Occipital lobe (tissue), 2 donors: ENCODE measurements around the gene KRT75. TPM values are rescaled to one million over a fixed set of nuclear protein-coding genes. Genes with fewer than 3 reads are reported as not detected.
"Not testable (repeated sequence)": the region's sequence is repeated elsewhere in the genome, so short reads cannot be mapped to it uniquely, and the experiment has no call there.

Experiments used
- DNase-seq: peaks from one replicate; lab custom pipeline; 2025; lab: John Stamatoyannopoulos, UW
- total RNA-seq: library from RNA; depleted of rRNA; stranded (reverse); fragments of >200 nt; gene quantifications from one replicate; pipeline ENCODE4 v1.2.3, GENCODE V29; 2014

Gene KRT75
- total RNA-seq, 1 donor from 2014 or later: not detected

DNA sequence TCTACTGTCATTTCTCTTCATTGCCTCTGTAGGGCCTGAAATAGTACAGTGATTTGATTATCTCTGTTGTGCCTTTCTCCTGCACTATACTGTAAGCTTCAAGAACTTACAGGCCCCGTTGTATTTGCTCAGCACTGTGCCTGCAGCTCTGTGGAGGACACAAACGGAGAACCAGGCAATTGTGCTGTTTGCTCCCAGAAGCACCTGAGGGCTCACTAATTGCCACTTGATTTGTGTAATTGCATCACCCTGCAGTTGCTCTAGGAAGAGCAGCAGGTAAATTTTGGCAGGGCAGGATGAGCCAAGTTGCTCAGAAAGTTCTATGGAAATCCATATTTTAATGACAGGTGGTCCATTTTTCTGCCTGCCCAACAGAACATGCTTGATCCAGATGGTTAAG is 16.4 kb downstream of the KRT75 start:
- DNase-seq: no peak

DNA sequence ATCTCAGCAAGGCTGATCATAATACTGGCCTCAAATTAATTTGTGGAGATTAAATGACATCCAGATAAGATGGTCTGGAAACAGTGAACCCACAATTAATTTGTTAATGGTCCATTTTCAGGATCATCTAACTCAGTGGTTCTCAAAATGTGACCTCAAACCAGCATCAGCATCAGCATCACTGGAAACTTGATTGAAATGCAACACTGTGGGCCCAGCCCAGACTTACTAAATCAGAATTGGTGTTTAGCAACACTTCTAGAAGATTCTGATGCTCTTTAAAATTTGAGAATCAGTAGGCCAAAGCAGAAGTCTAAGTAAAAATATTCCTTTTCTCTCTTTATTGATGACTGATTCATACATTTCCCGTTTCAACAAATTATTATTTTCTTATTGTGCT is 17.4 kb downstream of the KRT75 start:
- DNase-seq: no peak

DNA sequence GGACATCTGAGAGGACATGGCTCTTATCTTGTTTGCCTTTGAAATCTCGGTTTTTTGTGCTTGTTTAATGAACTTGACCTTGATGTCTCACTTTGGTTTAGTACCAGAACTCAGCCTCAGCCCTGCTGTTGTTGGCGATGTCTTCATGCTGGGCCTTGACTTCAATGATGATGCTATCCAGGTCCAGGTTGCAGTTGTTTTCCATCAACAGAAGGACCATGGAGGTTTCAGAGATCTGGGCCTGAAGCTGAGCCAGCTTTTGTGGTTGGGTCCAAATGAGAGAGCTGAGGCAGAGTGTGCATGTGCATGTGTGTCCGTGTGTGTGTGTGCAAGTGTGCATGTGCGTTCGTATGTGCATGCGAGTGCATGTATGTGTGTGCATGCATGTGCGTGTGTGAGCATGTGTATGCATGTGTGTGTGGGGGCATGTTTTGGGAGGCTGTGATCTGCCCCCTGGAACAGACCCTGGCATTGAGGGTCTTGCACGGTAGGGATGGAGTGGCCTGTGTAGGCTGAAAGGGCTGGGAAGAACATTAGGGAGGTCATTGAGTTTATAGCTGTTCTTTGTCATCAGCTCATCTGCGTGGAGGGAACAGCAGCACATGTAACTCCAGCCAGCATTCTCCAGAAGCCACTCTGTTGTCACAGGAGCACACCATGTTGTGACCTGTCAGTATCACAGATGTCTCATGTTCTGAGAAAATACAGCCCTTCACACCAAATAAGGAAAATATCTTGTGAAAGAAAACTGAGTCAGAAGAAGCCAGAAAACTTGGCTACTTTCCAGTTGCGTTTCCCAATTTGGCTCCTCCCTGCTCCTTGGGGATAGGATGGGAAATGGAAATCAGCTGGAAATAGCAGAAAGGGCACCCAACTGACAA is 18.1 kb downstream of the KRT75 start:
- DNase-seq: no peak

DNA sequence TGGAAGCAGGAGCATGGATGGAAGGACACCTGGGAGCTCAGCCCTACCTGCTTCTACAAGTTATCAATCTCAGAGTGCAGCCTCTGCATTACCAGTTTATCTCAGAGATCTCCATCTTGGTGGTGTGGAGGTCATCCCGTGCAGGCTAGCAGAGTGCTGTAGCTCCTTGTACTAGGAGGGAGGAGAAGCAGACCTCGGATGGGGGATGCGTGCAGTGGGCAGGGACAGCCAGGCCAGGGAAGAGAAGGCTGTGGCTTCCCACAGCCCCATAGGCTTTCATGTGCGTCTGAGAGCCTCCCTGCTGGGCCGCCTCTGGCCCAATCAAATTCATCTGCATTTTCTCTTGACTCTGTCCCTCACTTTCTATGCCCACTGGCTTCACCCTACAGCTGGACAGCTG is 19.2 kb downstream of the KRT75 start:
- no peak for DNase-seq

DNA sequence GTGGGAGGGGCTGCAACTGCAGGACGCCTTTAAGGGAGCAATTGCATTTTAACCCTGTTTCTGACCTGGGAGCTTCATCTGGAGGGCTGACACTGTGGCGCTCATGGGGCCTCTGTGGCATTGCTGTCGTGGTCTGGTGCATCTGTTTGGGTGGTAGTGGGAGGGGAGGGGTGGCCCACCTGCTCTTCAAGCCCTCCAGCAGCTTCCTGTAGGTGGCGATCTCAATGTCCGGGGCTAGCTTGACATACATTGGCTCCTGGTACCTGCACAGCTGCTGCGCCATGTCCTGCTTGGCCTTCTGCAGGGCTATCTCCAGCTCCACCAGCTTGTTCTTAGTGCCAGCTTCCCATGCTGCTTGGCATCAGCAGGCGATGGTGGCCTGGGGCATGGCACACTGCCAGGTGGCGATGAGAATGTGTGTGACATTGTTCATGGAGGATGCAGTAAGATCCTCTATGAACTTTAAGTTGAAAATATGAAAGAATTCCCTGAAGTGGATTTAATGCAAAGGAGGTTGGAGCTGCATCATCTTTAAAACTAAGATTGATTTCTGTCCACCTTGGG is 20.3 kb downstream of the KRT75 start:
- no peak for DNase-seq

DNA sequence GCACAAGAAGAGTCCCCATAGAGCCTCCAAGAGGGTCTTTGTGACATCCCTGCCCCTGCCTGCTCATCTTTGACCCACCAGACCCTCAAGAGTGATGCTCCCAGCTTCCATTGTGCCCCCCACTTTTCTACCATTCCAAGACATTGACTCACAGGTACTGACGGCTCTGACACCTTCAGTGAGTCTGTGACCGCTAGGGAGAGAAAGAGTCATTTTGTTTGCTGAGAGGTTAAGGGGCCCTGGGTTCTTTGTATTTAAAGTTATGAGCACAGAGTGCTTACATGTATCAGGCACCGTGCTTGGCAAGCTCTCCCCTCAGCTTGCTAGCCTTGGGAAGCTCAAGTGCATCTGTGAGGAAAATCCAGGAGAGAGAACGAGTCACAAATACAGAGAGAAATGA is 21.0 kb downstream of the KRT75 start:
- no peak for DNase-seq

DNA sequence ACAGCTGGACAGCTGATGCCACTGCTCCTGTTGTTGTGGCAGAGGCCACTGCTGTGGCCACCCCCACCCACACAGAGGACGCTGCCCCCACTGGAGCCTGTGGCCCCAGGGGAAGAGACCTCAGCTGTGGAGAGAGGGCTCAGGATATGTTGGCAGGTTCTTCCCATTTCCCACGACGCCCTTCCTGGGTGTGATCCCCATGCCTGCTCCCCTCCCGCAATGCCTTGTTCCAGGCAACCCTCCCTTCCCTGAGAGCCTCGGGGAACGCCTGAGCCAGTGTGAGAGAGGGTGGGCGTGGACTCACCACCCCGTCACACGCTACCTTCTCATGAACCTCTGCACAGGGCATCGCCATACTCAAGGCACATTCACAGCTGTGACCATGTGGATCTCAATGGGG is 22.4 kb downstream of the KRT75 start:
- no peak for DNase-seq

DNA sequence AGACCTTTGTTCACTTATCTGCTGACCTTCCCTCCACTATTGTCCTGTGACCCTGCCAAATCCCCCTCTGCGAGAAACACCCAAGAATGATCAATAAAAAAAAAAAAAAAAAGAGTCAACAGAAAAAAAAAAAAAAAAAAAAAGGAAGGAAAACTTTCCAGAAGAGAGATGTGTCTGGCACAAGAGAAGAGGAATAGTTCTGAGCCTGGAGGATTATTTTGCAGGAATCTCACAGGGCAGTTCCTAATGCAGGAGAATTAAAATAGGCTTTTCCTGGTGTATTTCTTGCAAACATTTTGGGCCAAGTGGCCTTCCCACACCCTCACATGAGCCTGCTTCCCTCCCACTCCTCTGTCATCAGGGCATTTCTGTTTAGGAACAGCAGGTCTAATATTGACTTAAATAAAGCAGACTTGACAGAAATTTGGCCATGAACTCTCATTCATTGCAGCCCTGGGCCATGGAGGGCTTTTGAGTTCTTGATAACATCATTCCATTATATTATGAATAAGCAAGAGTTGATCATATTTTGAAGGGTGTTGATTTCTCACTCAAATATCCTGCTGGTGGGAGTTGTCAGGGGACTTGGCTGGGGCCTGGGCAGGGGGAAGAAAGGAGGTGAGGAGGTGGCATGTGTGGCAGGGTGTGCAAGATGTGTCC is 23.5 kb downstream of the KRT75 start:
- DNase-seq: not testable (repeated sequence)

DNA sequence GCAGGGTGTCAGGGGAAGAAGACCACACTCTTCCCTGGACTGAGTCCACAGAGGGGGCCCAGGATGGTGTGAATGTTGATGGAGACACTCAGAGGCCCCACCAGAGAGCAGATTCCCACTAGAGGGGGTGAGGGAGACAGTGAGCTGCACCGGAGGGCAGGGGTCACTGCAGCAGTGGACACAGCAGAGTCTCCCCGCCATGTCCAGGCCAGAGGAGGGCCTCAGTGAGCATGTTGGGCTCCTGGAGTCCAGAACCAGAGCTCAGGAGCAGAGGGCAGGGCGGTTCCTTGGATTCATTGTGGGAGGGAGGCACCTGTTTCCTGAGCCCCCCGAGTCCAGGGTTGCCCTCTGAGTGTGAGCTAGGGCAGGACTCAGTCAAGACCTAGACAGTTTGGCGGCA is 26.3 kb downstream of the KRT75 start:
- no peak for DNase-seq

DNA sequence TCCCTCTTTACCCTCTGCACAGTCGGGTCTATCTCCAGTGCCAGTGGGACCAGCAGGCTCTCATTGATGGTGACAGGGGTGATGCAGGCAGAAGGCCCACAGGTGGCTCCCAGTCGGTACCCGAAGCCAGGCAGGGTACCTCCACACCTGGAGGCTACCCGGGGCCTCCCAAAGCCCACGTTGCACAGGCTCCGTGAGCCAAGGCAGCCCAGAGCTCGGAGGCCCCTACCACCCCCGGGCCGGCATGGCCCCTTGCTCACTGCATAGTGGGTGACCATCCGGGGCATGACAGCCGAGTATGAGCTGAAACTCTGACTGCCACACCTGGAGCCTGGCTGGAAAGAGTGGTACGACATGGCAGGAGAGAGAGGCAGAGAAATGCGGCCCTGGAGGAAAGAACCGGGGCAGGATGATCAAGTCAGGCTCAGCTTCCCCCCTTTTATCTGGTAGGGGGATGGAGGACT is 28.2 kb downstream of the KRT75 start, which contains the start of gene KRT82:
Gene KRT82, minus strand, starts transcription at position 414 of the 464 bp plus-strand sequence. Its CDS starts 58 bp downstream, at position 356.
- DNase-seq: no peak

DNA sequence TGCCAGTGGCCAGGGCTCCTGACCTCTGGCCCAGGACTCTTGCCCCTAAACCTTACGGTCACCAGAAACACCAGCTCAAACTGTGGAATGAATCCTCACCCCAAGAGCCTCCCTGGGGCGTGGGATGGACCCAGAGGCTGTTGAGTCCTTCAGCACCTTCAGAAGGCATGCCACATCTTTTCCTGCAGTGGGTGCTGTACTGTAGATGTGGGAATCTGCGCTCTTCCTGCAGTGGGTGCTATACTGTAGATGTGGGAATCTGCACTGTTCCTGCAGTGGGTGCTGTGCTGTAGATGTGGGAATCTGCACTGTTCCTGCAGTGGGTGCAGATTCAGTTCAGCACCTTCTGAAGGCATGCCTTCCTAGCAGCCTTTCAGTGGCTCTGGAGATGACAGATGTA is 29.2 kb downstream of the KRT75 start:
- DNase-seq: no peak

DNA sequence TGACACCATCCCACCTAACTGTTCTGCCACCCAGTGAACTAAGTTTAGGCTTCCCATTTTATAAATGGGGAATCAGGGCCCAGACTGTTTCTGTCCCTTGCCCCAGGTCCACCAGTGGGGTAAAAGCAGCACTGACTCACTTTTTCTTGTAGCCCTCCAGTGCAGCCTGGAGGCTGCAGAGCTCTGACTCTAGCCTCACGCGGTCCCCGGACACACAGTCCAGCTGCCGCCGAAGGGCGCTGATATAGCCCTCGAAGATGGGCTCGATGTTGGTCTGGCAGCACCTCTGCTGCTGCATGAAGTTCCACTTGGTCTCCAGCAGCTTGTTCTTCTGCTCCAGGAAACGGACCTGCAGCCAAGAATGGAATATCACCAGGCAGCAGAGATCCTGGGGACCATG is 30.6 kb downstream of the KRT75 start:
- DNase-seq: no peak

DNA sequence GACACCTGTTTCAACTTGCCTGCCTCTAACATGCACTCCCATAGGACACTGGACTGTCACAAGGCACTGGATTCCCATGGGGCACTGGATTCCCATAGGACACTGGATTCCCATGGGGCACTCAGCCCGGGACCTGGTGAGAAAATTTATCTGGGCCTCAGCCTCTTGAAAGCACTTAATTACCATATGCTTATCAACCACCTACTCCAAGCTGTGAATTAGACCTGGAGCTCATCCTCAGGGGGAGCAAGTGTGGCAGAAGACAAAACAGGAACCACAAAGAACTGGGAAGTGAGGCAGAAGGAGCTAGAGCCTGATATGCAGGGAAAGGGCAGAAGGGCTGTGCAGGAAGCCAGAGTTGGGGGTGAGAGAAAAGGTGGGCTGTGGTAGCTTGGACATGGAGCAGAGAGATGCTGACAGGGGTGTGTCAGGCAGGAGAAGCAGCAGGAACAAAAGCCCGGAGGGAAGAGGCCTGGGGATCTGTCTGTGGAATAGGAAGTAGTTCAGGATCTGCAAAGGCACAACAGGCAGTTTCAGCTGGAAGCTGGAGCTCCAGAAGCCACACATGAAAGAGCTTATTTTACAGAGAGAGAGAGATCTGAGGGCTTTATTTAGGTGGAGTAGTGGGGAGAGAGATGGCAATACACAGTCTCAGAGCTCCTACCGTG is 31.2 kb downstream of the KRT75 start:
- DNase-seq: no peak

DNA sequence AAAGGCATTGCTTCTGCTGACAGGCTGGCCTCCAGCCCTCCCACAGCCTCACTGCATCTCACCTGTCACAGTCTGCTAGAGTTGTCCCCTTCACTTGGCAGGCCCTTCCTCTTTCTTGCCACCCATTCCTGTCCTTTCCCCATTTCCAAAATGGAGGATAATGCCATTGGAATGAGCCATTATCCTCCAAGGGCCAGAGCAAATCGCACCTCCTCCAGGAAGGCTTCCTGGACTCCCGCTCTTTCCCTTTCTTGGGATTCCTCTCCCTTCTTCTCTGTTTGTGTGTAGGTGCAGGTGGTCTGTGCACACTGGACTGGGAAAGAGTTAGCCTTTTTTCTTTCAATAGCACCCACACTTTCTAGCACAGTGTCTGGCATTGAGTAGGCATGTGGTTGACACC is 31.8 kb downstream of the KRT75 start:
- no peak for DNase-seq

DNA sequence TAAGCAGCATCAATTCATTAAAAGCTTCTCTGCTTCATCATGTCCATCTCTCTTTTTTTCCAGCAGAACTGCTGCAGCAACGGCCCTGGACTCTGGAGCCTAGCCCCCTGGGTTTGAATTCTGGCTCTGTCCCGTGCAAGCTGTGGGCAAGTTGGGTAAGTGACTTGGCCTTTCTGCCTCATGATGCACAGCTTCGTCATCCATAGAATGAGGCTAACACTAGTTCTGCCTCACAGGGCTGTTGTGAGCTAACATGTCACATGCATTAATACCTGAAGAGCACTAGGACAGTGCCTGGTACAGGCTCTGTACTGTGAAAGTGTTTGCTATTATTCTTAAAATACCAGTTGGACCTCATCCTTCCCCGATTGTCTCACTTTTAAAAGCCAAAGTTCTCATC is 32.2 kb downstream of the KRT75 start:
- DNase-seq: no peak

DNA sequence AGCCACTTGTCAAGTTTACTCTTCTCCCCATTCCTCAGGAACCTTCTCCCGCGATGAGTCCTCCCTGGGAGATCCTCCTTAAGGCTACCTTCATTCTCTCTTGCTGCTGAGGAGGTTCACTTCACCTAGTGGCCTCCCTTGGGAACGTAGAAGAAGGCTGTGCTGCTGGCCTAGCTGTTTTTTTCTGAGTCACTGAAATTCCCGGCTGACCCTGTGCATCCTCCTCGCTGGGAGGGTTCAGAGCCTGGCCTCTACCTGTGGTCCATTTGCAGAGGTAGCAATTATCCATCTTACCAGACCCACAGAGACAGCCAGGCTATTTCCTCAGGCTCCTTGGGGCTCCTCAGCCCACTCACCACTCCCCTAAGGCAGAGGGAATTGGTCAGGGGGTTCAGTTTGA is 32.6 kb downstream of the KRT75 start:
- DNase-seq: no peak

DNA sequence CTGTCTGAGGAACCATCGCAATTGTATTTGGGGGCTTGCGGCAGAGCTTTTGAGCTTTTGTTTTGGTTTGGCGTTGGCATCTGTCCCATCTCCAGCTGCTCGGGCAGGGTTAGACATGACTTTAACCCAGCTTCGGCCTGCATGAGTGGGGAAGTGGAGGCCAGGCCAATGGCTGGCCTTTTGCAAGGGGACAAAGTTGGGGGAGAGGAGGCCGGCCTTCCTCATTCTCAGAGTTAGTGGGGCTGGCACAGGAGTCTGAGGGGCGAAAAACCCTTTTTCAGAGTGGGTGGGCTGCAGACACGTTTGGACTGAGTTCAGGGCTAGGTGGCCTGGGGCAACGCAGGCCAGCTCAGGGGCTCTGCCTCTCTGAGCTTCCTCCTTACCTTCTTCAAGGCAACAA is 33.3 kb downstream of the KRT75 start:
- no peak for DNase-seq

DNA sequence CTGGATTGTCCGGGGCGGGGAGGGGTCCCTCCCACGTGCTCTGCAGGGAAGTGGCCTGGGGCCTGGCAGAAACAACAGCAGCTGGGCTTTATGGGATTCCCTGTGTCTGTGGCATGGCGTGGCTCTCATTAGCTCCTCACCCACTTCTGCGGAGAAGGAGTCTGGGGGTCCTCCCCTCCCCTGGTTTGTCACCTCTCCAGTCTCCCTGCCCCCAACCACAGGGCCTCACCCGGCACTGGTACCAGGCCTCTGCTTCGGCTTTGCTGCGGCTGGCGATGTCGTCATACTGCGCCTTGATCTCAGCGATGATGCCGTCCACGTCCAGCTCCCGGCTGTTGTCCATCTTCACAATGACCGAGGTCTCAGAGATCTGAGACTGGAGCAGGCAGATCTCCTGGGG is 34.4 kb downstream of the KRT75 start:
- DNase-seq: no peak

DNA sequence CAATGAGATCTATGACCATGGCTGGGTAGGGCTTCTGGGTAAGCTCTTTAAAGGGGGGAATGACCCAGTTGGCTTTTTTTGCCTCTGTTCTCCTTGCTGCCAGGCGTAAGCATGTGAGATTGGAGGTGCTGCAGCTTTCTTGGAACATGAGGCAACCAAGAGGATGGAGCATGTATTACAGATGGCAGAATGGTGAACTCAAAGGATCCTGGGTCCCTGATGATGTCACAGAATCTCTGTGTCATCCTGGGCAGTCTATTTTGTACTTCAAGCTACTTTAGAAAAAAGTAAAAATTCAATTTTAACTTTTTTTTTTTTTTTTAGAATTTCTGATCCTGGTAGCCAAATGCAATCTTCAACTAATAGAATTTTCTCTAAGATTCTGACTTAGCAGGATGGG is 36.0 kb downstream of the KRT75 start:
- DNase-seq: no peak

DNA sequence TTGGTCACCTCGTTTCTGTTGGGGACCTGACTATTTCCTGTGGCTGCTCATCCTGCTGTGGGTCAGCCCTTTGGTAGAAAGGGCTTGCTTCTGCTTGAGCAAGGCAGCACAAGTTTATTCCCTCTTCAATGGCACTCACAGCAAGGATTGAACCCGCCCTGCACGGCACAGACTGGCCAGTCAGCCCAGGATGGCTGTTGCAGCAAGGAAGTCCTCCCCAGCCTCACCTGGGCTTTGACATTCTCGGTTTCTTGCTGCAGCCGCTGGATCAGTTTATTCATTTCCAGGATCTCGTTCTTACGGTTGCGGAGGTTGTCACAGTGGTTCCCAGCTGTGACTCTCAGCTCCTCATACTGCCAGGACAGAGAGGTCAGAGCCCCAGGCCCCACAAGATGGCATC is 37.5 kb downstream of the KRT75 start:
- no peak for DNase-seq

DNA sequence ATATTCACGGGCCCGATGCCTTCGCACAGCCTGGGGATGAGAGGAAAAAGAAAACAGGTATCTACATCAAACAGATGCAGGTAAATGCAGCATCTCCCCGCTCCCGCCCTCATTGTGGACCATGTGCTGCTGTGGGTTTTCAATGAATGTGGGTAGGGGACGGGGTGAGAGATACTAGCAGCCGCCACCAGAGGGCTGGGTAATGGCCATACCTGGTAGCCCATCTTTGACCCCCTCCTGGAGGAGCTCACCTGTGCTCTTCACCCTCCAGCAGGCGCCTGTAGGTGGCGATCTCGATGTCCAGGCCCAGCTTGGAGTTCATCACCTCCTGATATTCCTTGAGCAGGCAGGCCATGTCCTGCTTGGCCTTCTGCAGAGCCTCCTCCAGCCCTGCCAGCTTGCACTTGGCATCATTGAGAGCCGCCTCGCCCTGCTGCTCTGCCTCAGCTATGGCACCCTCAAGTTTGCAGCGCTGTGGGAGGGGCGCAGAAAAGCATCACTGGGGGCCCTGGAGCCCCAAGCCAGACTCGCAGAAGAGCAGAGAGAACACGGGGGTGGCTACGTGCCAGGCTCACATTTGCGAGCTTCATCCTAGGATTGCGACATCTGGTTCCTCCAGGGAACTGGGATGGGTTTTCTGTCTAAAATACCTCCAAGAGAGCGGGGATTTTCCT is 38.3 kb downstream of the KRT75 start:
- DNase-seq: no peak
